ENCODE results near the gene WDR6. TPM values are rescaled to one million over a fixed set of nuclear protein-coding genes. Genes with fewer than 3 reads are reported as not detected.

Gene WDR6
- polyA plus RNA-seq, 2 of the 4 experiments (the other 2 are of a cell fraction), result 64.2 to 99.6 TPM

DNA sequence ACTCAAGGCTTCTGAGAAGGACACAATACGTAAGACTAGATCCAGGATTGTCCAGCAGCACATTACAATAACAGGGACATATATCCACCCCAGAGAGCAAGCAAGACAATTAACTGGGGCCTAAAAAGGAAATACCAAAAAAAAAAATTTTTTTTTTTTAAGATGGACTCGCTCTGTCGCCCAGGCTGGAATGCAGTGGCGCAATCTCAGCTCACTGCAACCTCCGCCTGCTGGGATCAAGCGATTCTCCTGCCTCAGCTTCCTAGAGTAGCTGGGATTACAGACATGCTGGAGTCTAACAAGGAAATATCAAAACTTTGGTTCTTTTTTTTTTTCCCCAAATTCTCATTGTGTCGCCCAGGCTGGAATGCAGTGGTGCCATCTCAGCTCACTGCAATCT lies 50.8 kb downstream of the WDR6 start:
- CTCF ChIA-PET, result interaction anchor here (1.1 kb wide), 1 partner anchor 35 kb away, joined by 3 read pairs; no protein-coding TSS in a partner anchor
- no peak for DNase-seq (ENCODE audit: low read depth in 1 of 2, low spot score in 1 of 2)
- no peak for ATAC-seq
- Histone ChIP-seq H3K27ac (no peak overlapping the region), H3K4me1 (no peaks in the 10 kb centered on the region), H3K9me3 (no peaks in the 10 kb centered on the region), H3K4me2 (no peak overlapping the region), H3K4me3 (no peak overlapping the region)
- TF ChIP-seq SREBF2 (IDR thresholded peaks at IDR 0.05) (no peak), ZNF302 (CRISPR knock-in tag; IDR thresholded peaks at IDR 0.05) (no peak), NR3C1 (IDR thresholded peaks at IDR 0.05) (no peak), MYC (IDR thresholded peaks at IDR 0.05; ENCODE audit: borderline replicate concordance, low read length) (no peak), CHD4 (IDR thresholded peaks at IDR 0.05; ENCODE audit: borderline replicate concordance) (no peak)
- TF ChIP-seq, protein P1, sequence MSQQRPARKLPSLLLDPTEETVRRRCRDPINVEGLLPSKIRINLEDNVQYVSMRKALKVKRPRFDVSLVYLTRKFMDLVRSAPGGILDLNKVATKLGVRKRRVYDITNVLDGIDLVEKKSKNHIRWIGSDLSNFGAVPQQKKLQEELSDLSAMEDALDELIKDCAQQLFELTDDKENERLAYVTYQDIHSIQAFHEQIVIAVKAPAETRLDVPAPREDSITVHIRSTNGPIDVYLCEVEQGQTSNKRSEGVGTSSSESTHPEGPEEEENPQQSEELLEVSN (IDR thresholded peaks at IDR 0.05; ENCODE audit: borderline replicate concordance, low read depth), result no peak
- POLR2A ChIA-PET, result no interaction called here
- WGBS (ENCODE audit: missing lambda C conversion rate), result 96% methylated on average over 7 of the region's 7 CpGs
- no peak for FAIRE-seq

Small RNA genes within 50 kb of the gene (small RNA-seq; reads per million reads assigned to genes)
- gene MIR191 (1,750 to 23,745 (median 11,470) reads per million in 6 experiments), gene MIR425 (163 to 6,831 (median 4,475) reads per million in 6 experiments)

Other genes with a start within 250 kb of the WDR6 start
- gene PRKAR2A, start 159.5 kb upstream of the WDR6 start, polyA plus RNA-seq (2011; rRNA removed), result 15.3 and 16.2 TPM in 2 replicates
- gene PRKAR2A, start 159.5 kb upstream of the WDR6 start, polyA plus RNA-seq (2017; fragmentation: RNase III; extraction: RNeasy Plus Mini Kit Qiagen cat#74134 plus additional on column Dnase treatment), result 17.2 to 18.8 TPM (median 18.4 TPM) in 3 replicates
- 22.0 and 22.4 TPM in 2 replicates for gene SLC25A20, start 108.5 kb upstream of the WDR6 start, polyA plus RNA-seq (2011; rRNA removed)
- gene SLC25A20, start 108.5 kb upstream of the WDR6 start, polyA plus RNA-seq (2017; fragmentation: RNase III; extraction: RNeasy Plus Mini Kit Qiagen cat#74134 plus additional on column Dnase treatment), result 13.1 to 14.3 TPM (median 13.5 TPM) in 3 replicates
- gene ARIH2, start 88.5 kb upstream of the WDR6 start, polyA plus RNA-seq (2011; rRNA removed), result 88.8 and 90.7 TPM in 2 replicates
- 52.4 to 55.1 TPM (median 54.6 TPM) in 3 replicates for gene ARIH2, start 88.5 kb upstream of the WDR6 start, polyA plus RNA-seq (2017; fragmentation: RNase III; extraction: RNeasy Plus Mini Kit Qiagen cat#74134 plus additional on column Dnase treatment)
- 16.4 and 18.9 TPM in 2 replicates for gene P4HTM, start 17.1 kb upstream of the WDR6 start, polyA plus RNA-seq (2011; rRNA removed)
- gene P4HTM, start 17.1 kb upstream of the WDR6 start, polyA plus RNA-seq (2017; fragmentation: RNase III; extraction: RNeasy Plus Mini Kit Qiagen cat#74134 plus additional on column Dnase treatment), result 12.1 to 14.4 TPM (median 13.8 TPM) in 3 replicates
- gene DALRD3, start 11.2 kb downstream of the WDR6 start, polyA plus RNA-seq (2011; rRNA removed), result 35.8 and 47.1 TPM in 2 replicates
- 20.1 to 21.4 TPM (median 20.5 TPM) in 3 replicates for gene DALRD3, start 11.2 kb downstream of the WDR6 start, polyA plus RNA-seq (2017; fragmentation: RNase III; extraction: RNeasy Plus Mini Kit Qiagen cat#74134 plus additional on column Dnase treatment)
- 44.3 and 46.5 TPM in 2 replicates for gene NDUFAF3, start 14.7 kb downstream of the WDR6 start, polyA plus RNA-seq (2011; rRNA removed)
- 68.1 to 76.9 TPM (median 71.4 TPM) in 3 replicates for gene NDUFAF3, start 14.7 kb downstream of the WDR6 start, polyA plus RNA-seq (2017; fragmentation: RNase III; extraction: RNeasy Plus Mini Kit Qiagen cat#74134 plus additional on column Dnase treatment)
- 212 and 222 TPM in 2 replicates for gene IMPDH2, start 22.0 kb downstream of the WDR6 start, polyA plus RNA-seq (2011; rRNA removed)
- gene IMPDH2, start 22.0 kb downstream of the WDR6 start, polyA plus RNA-seq (2017; fragmentation: RNase III; extraction: RNeasy Plus Mini Kit Qiagen cat#74134 plus additional on column Dnase treatment), result 175 to 203 TPM (median 177 TPM) in 3 replicates
- 53.8 and 76.2 TPM in 2 replicates for gene QRICH1, start 86.7 kb downstream of the WDR6 start, polyA plus RNA-seq (2011; rRNA removed)
- gene QRICH1, start 86.7 kb downstream of the WDR6 start, polyA plus RNA-seq (2017; fragmentation: RNase III; extraction: RNeasy Plus Mini Kit Qiagen cat#74134 plus additional on column Dnase treatment), result 40.4 to 47.9 TPM (median 43.6 TPM) in 3 replicates
- 118 and 196 TPM in 2 replicates for gene QARS1, start 97.4 kb downstream of the WDR6 start, polyA plus RNA-seq (2011; rRNA removed)
- 157 to 166 TPM (median 164 TPM) in 3 replicates for gene QARS1, start 97.4 kb downstream of the WDR6 start, polyA plus RNA-seq (2017; fragmentation: RNase III; extraction: RNeasy Plus Mini Kit Qiagen cat#74134 plus additional on column Dnase treatment)
- gene USP19, start 113.4 kb downstream of the WDR6 start, polyA plus RNA-seq (2011; rRNA removed), result 28.8 and 30.5 TPM in 2 replicates
- gene USP19, start 113.4 kb downstream of the WDR6 start, polyA plus RNA-seq (2017; fragmentation: RNase III; extraction: RNeasy Plus Mini Kit Qiagen cat#74134 plus additional on column Dnase treatment), result 20.1 to 21.6 TPM (median 21.2 TPM) in 3 replicates
- 146 and 238 TPM in 2 replicates for gene LAMB2, start 125.7 kb downstream of the WDR6 start, polyA plus RNA-seq (2011; rRNA removed)
- gene LAMB2, start 125.7 kb downstream of the WDR6 start, polyA plus RNA-seq (2017; fragmentation: RNase III; extraction: RNeasy Plus Mini Kit Qiagen cat#74134 plus additional on column Dnase treatment), result 74.5 to 95.5 TPM (median 87.3 TPM) in 3 replicates
- 13.4 and 15.9 TPM in 2 replicates for gene CCDC71, start 158.9 kb downstream of the WDR6 start, polyA plus RNA-seq (2011; rRNA removed)
- gene CCDC71, start 158.9 kb downstream of the WDR6 start, polyA plus RNA-seq (2017; fragmentation: RNase III; extraction: RNeasy Plus Mini Kit Qiagen cat#74134 plus additional on column Dnase treatment), result 8.1 to 10.0 TPM (median 9.6 TPM) in 3 replicates
- 6.7 and 7.4 TPM in 2 replicates for gene KLHDC8B, start 164.2 kb downstream of the WDR6 start, polyA plus RNA-seq (2011; rRNA removed)
- 7.0 to 9.9 TPM (median 8.9 TPM) in 3 replicates for gene KLHDC8B, start 164.2 kb downstream of the WDR6 start, polyA plus RNA-seq (2017; fragmentation: RNase III; extraction: RNeasy Plus Mini Kit Qiagen cat#74134 plus additional on column Dnase treatment)